Thoracic aorta (tissue), 2 donors: ENCODE measurements around the gene PDGFD. TPM values are rescaled to one million over a fixed set of nuclear protein-coding genes. Genes with fewer than 3 reads are reported as not detected.

ENCODE experiments used
- ATAC-seq: fragments of 150-250 bp; one replicate; pipeline ENCODE4 v1.8.0; 2017; ENCODE audit warnings: low read depth; ENCODE audit not compliant: insufficient number of reproducible peaks, low FRiP score
- DNase-seq: peaks from one replicate; pipeline ENCODE4 v3.0.0-alpha.2; 2020; ENCODE audit warnings: low spot score
- H3K27ac ChIP-seq, 2 donors: fragments of 200-600 bp; sonication (generic); 1 replicate in 1 of 2; 2 replicates in 1 of 2; pipeline ENCODE4 v1.5.1; 2016; ENCODE audit warnings: mild to moderate bottlenecking in 2 of 2, moderate library complexity in 2 of 2
- H3K27me3 ChIP-seq: fragments of 200-600 bp; sonication (generic); replicated peaks from 2 replicates; pipeline ENCODE4 v1.6.0; 2016; ENCODE audit warnings: mild to moderate bottlenecking; ENCODE audit not compliant: insufficient read depth
- H3K36me3 ChIP-seq: fragments of 200-600 bp; sonication (generic); one replicate; pipeline ENCODE4 v1.5.1; 2016
- H3K4me1 ChIP-seq, 2 donors: fragments of 200-600 bp; sonication (generic); 1 replicate in 1 of 2; 2 replicates in 1 of 2; pipeline versions ENCODE4 v1.5.1 to v1.6.0; 2016; ENCODE audit warnings: low read depth in 2 of 2, mild to moderate bottlenecking in 1 of 2; ENCODE audit not compliant: control insufficient read depth in 1 of 2
- H3K4me3 ChIP-seq: fragments of 200-600 bp; sonication (generic); 2 replicates; pipeline ENCODE4 v1.5.1; 2016; ENCODE audit warnings: mild to moderate bottlenecking
- H3K9me3 ChIP-seq: fragments of 200-600 bp; sonication (generic); 2 replicates; pipeline ENCODE4 v1.5.1; 2016
- total RNA-seq, 2 donors: library from RNA; depleted of rRNA; stranded (reverse); fragments of >200 nt; gene quantifications; one replicate each; pipeline versions ENCODE4 v1.1.0 to v1.2.3, GENCODE V29; 2016
- TF ChIP-seq, protein P1 (sequence below): fragments of 200-600 bp; sonication (generic); IDR thresholded peaks from one replicate; pipeline ENCODE4 v1.5.1; 2019; ENCODE audit warnings: antibody characterized with exemption

PDGFD gene
- total RNA-seq, 2 donors from 2014 or later = 135 to 152 TPM

DNA sequence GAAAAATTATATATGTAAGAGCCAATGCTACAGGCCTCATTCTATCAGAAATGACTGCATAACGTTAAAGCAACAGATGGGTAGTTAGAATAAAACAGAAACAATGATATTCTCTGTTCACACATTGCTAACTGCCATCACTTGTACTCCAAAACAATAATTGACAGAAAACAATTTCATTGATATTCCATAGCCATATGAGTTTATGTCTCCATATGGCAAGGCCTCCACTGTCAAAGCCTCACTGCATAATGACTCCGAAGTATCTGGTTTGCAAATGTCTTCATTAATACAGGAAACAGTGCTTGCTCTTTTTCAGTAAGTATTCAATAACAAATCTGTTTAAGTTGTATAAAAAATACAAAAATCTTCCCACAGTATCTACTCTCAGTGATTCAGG is 117.6 kb downstream of the PDGFD start:
- Histone ChIP-seq H3K36me3 (no peaks in the 10 kb centered on the region), H3K27ac (no peak overlapping the region), H3K4me3 (no peak overlapping the region), H3K9me3 (no peaks in the 10 kb centered on the region), H3K4me1 (no peaks in the 10 kb centered on the region), H3K27me3 (no peaks in the 10 kb centered on the region)
- ATAC-seq (no peak), DNase-seq (no peak)
- TF ChIP-seq, protein P1, sequence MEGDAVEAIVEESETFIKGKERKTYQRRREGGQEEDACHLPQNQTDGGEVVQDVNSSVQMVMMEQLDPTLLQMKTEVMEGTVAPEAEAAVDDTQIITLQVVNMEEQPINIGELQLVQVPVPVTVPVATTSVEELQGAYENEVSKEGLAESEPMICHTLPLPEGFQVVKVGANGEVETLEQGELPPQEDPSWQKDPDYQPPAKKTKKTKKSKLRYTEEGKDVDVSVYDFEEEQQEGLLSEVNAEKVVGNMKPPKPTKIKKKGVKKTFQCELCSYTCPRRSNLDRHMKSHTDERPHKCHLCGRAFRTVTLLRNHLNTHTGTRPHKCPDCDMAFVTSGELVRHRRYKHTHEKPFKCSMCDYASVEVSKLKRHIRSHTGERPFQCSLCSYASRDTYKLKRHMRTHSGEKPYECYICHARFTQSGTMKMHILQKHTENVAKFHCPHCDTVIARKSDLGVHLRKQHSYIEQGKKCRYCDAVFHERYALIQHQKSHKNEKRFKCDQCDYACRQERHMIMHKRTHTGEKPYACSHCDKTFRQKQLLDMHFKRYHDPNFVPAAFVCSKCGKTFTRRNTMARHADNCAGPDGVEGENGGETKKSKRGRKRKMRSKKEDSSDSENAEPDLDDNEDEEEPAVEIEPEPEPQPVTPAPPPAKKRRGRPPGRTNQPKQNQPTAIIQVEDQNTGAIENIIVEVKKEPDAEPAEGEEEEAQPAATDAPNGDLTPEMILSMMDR = no peak

DNA sequence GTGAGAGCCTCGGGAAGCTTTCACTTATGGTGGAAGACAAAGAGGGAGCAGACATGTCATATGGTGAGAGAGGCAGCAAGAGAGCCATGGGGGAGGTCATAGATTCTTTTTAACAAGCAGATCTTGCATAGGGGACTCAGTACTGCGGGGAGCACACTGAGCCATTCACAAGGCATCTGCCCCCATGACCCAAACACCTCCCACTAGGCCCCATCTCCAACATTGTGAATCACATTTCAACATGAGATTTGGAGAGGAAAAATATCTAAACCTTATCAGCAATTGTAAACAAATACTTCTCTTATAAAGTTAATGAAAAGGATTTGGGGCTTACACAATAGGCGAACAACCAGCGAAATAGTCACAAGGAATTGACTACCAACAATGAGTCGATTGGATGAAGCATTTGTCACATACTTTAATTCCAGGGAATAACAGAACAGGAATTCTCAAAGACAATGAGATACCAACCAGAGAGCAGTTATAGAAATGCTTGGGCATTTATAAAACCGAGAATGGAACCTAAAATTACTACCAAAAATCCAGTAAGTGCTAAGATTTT is 120.2 kb downstream of the PDGFD start:
- ATAC-seq (no peak), DNase-seq (no peak)
- Histone ChIP-seq H3K27me3 (no peaks in the 10 kb centered on the region), H3K27ac (no peak overlapping the region), H3K9me3 (no peaks in the 10 kb centered on the region), H3K4me1 (peaks cover 0 to 5% of the 10 kb centered on the region in 2 donors), H3K36me3 (no peaks in the 10 kb centered on the region), H3K4me3 (no peak overlapping the region)
- TF ChIP-seq, protein P1 = no peak

DNA sequence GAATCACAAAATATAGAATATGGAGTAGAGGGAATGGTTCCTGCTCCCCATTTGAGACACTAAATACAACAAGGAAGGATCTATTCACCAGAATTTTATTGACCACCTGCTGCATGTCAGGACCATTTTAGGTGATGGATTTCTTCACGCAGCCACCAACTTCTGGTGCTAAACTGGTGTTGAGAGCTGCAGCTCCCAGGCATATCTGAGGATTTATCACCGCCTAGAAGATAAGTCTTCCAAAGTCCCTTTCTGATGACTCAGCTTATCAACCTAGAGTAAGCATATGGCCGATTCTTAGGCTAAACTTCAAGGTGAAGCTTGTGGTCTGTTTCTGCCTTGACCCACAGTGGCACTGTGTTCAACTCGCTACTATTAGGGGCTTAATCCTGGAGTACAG is 120.8 kb downstream of the PDGFD start:
- Histone ChIP-seq H3K4me3 (no peak overlapping the region), H3K4me1 (peaks cover 0 to 5% of the 10 kb centered on the region in 2 donors), H3K27ac (no peak overlapping the region), H3K9me3 (no peaks in the 10 kb centered on the region), H3K36me3 (no peaks in the 10 kb centered on the region), H3K27me3 (no peaks in the 10 kb centered on the region)
- no peak for DNase-seq
- no peak for ATAC-seq
- TF ChIP-seq, protein P1 = no peak

DNA sequence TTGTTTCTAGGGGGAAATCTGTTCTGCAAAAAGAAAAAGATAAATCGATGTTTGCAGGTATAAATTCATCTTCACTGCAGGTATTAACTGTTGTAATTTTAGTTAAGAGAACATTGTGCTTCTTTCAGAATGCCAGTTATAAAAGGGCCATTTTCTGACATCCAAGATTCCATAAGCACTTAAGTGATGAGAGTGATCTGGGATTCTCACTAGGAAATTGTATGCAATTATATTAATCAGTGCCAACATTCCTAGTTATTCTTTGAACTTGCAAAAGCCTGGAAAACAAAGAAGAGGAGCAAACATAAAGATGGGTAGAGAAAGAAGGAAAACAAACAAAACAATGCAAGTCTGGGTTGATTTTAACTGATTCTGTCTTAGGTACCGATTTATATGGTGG is 122.2 kb downstream of the PDGFD start:
- Histone ChIP-seq H3K27me3 (no peaks in the 10 kb centered on the region), H3K9me3 (no peaks in the 10 kb centered on the region), H3K4me1 (peaks cover 0 to 5% of the 10 kb centered on the region in 2 donors), H3K27ac (no peak overlapping the region), H3K36me3 (no peaks in the 10 kb centered on the region), H3K4me3 (no peak overlapping the region)
- no peak for DNase-seq
- TF ChIP-seq, protein P1 = no peak
- ATAC-seq = no peak

DNA sequence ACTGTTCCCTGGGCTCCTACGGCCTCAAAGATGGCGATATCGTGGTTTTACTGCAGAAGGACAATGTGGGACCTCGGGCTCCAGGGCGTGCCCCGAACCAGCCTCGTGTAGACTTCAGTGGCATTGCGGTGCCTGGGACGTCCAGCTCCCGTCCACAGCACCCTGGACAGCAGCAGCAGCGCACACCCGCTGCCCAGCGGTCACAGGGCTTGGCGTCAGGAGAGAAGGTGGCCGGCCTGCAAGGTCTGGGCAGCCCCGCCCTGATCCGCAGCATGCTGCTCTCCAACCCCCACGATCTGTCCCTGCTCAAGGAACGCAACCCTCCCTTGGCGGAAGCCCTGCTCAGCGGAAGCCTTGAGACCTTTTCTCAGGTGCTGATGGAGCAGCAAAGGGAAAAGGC is 127.0 kb downstream of the PDGFD start:
- Histone ChIP-seq H3K27ac (no peak overlapping the region), H3K4me3 (no peak overlapping the region), H3K36me3 (no peaks in the 10 kb centered on the region), H3K27me3 (no peaks in the 10 kb centered on the region), H3K9me3 (no peaks in the 10 kb centered on the region), H3K4me1 (peaks cover 13 to 15% of the 10 kb centered on the region in 2 donors)
- TF ChIP-seq, protein P1 = no peak
- ATAC-seq (no peak), DNase-seq (no peak)
